ENCODE data around the gene SGK1.

The SGK1 gene

DNA sequence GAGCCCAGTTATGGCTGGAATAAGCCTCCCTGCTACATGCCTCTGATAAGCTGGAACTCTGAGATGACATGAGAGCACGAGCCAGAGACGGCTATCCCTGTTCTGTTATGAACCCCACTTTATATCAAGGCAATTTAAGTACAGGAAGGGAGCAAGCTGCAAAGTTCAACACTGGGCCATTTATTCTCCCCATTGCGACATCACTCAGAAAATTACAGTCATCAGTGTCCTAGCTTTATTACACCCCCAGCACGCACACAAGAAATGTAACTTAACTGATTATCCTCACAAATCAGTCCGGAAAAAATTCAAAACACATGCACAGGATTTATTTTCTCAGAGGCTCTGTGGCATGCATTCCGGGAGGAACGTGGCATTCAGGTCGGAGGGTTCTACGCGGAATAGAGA is 140.2 kb downstream of the SGK1 start:
- Histone ChIP-seq H2AFZ (ENCODE audit: low read depth, low read length) (no peak overlapping the region), H3K36me3 (ENCODE audit: insufficient read depth, low read length) (no peaks in the 10 kb centered on the region), H3K4me3 (ENCODE audit: low read length) (no peak overlapping the region), H3K9me3 (ENCODE audit: low read length) (no peaks in the 10 kb centered on the region), H3K4me1 (ENCODE audit: insufficient read depth, low read length) (peaks cover 11% of the 10 kb centered on the region), H3K27me3 (ENCODE audit: insufficient read depth, low read length) (peaks cover 15% of the 10 kb centered on the region)

GRCh38 chr6:134177236-134177635 is 140.7 kb downstream of the SGK1 start:
- Histone ChIP-seq H2AFZ (ENCODE audit: low read depth, low read length) (no peak overlapping the region), H3K4me3 (ENCODE audit: low read length) (no peak overlapping the region), H3K27me3 (ENCODE audit: insufficient read depth, low read length) (peaks cover 15% of the 10 kb centered on the region), H3K9me3 (ENCODE audit: low read length) (no peaks in the 10 kb centered on the region), H3K36me3 (ENCODE audit: insufficient read depth, low read length) (no peaks in the 10 kb centered on the region), H3K4me1 (ENCODE audit: insufficient read depth, low read length) (peaks cover 11% of the 10 kb centered on the region)

GRCh38 chr6:134176264-134176975 is 141.5 kb downstream of the SGK1 start:
- Histone ChIP-seq H3K9me3 (ENCODE audit: low read length) (no peaks in the 10 kb centered on the region), H2AFZ (ENCODE audit: low read depth, low read length) (peak overlapping the region; percentile 100), H3K36me3 (ENCODE audit: insufficient read depth, low read length) (no peaks in the 10 kb centered on the region), H3K27me3 (ENCODE audit: insufficient read depth, low read length) (peaks cover 15% of the 10 kb centered on the region), H3K4me1 (ENCODE audit: insufficient read depth, low read length) (peaks cover 11% of the 10 kb centered on the region), H3K4me3 (ENCODE audit: low read length) (peak overlapping the region; percentile 51)

GRCh38 chr6:134175532-134176263 is 142.2 kb downstream of the SGK1 start:
- H3K27me3 ChIP-seq (ENCODE audit: insufficient read depth, low read length) = peaks cover 15% of the 10 kb centered on the region
- peak overlapping the region; percentile 51 for H3K4me3 ChIP-seq (ENCODE audit: low read length)
- H3K36me3 ChIP-seq (ENCODE audit: insufficient read depth, low read length) = no peaks in the 10 kb centered on the region
- H2AFZ ChIP-seq (ENCODE audit: low read depth, low read length) = peak overlapping the region; percentile 100
- H3K4me1 ChIP-seq (ENCODE audit: insufficient read depth, low read length) = peaks cover 11% of the 10 kb centered on the region
- H3K9me3 ChIP-seq (ENCODE audit: low read length) = no peaks in the 10 kb centered on the region

DNA sequence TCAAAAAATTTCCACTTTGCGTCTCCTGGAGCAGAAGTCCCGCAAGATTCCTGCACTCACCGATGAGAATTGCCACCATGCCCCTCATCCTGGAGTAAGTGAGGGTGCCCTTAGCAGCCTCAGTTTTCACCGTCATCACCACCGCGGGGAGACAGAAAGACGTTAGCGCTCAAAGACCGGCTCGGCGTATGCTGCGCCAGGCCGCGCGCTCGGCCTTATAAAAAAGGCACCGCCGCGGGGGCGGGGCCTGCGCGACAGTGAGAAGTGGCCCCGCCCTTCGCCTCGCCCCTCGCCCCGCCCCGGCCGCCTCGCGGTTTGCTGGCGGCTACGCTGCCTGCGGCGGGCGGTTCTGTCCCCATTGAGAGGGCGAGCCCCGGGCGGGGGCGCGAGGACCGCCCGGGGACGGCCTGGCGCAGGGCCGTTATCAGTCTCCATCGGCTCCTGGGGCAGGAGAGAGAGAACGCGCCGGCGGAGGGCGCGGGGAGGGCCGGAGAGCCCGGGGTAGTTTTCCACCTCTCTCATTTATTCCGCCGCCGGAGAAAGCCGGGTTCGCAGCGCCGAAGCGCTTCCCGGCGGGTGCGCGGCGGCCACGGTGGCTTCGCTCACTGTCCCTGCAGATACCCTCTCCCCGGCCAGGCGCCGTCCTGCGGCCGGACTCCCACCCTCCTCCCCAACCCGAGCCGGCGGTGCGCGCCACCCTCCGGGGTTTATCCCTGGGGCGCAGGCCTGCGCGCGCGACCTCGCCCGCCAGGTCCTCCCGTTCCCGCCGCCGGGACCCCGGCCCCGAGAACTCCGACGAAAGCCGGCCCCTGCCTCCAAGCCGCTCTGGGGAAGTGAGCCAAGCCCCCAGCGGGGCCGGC is 143.0 kb downstream of the SGK1 start:
- Histone ChIP-seq H2AFZ (ENCODE audit: low read depth, low read length) (peak overlapping the region; percentile 100), H3K27me3 (ENCODE audit: insufficient read depth, low read length) (peaks cover 15% of the 10 kb centered on the region), H3K36me3 (ENCODE audit: insufficient read depth, low read length) (no peaks in the 10 kb centered on the region), H3K9me3 (ENCODE audit: low read length) (no peaks in the 10 kb centered on the region), H3K4me1 (ENCODE audit: insufficient read depth, low read length) (peaks cover 11% of the 10 kb centered on the region), H3K4me3 (ENCODE audit: low read length) (peak overlapping the region; percentile 51)

- H3K4me3 ChIP-seq (ENCODE audit: low read length) = peak overlapping the region; percentile 51
- H3K4me1 ChIP-seq (ENCODE audit: insufficient read depth, low read length) = peaks cover 11% of the 10 kb centered on the region
- H3K36me3 ChIP-seq (ENCODE audit: insufficient read depth, low read length) = no peaks in the 10 kb centered on the region
- peak overlapping the region; percentile 2 for H2AFZ ChIP-seq (ENCODE audit: low read depth, low read length)
- no peaks in the 10 kb centered on the region for H3K9me3 ChIP-seq (ENCODE audit: low read length)
- peaks cover 15% of the 10 kb centered on the region for H3K27me3 ChIP-seq (ENCODE audit: insufficient read depth, low read length)
Observed at GRCh38 chr6:134173936-134174671, 143.8 kb downstream of the SGK1 start.

DNA sequence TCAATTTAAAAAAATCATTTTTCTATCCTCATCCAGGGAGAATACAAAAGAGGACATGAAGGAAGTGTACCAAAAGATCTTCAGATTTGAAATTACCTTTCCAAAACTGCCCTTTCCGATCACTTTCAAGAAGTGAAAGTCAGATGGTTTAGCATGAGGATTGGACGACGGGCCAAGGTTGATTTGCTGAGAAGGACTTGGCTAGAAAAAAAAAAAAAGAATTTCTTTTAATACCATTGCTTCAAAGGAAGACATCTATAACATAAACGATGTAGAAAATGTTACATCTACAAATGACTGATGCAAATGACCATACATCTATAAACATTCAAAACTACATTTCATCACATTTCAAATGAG is 144.6 kb downstream of the SGK1 start:
- H3K36me3 ChIP-seq (ENCODE audit: insufficient read depth, low read length) = no peaks in the 10 kb centered on the region
- no peak overlapping the region for H2AFZ ChIP-seq (ENCODE audit: low read depth, low read length)
- no peak overlapping the region for H3K4me3 ChIP-seq (ENCODE audit: low read length)
- peaks cover 15% of the 10 kb centered on the region for H3K27me3 ChIP-seq (ENCODE audit: insufficient read depth, low read length)
- no peaks in the 10 kb centered on the region for H3K9me3 ChIP-seq (ENCODE audit: low read length)
- H3K4me1 ChIP-seq (ENCODE audit: insufficient read depth, low read length) = peaks cover 11% of the 10 kb centered on the region

GRCh38 chr6:134172706-134173365 is 145.1 kb downstream of the SGK1 start:
- no peak overlapping the region for H3K4me3 ChIP-seq (ENCODE audit: low read length)
- peaks cover 11% of the 10 kb centered on the region for H3K4me1 ChIP-seq (ENCODE audit: insufficient read depth, low read length)
- no peaks in the 10 kb centered on the region for H3K36me3 ChIP-seq (ENCODE audit: insufficient read depth, low read length)
- no peak overlapping the region for H2AFZ ChIP-seq (ENCODE audit: low read depth, low read length)
- H3K27me3 ChIP-seq (ENCODE audit: insufficient read depth, low read length) = peaks cover 13% of the 10 kb centered on the region
- no peaks in the 10 kb centered on the region for H3K9me3 ChIP-seq (ENCODE audit: low read length)

GRCh38 chr6:134172020-134172705 is 145.7 kb downstream of the SGK1 start:
- no peak overlapping the region for H2AFZ ChIP-seq (ENCODE audit: low read depth, low read length)
- H3K27me3 ChIP-seq (ENCODE audit: insufficient read depth, low read length) = peaks cover 7% of the 10 kb centered on the region
- peaks cover 11% of the 10 kb centered on the region for H3K4me1 ChIP-seq (ENCODE audit: insufficient read depth, low read length)
- no peaks in the 10 kb centered on the region for H3K9me3 ChIP-seq (ENCODE audit: low read length)
- no peaks in the 10 kb centered on the region for H3K36me3 ChIP-seq (ENCODE audit: insufficient read depth, low read length)
- H3K4me3 ChIP-seq (ENCODE audit: low read length) = no peak overlapping the region

GRCh38 chr6:134171517-134171916 is 146.4 kb downstream of the SGK1 start:
- H2AFZ ChIP-seq (ENCODE audit: low read depth, low read length) = no peak overlapping the region
- H3K9me3 ChIP-seq (ENCODE audit: low read length) = no peaks in the 10 kb centered on the region
- H3K36me3 ChIP-seq (ENCODE audit: insufficient read depth, low read length) = no peaks in the 10 kb centered on the region
- H3K27me3 ChIP-seq (ENCODE audit: insufficient read depth, low read length) = peaks cover 3% of the 10 kb centered on the region
- H3K4me3 ChIP-seq (ENCODE audit: low read length) = no peak overlapping the region
- H3K4me1 ChIP-seq (ENCODE audit: insufficient read depth, low read length) = peaks cover 11% of the 10 kb centered on the region

GRCh38 chr6:134170844-134171243 is 147.1 kb downstream of the SGK1 start:
- Histone ChIP-seq H2AFZ (ENCODE audit: low read depth, low read length) (no peak overlapping the region), H3K9me3 (ENCODE audit: low read length) (no peaks in the 10 kb centered on the region), H3K4me3 (ENCODE audit: low read length) (no peak overlapping the region), H3K4me1 (ENCODE audit: insufficient read depth, low read length) (peaks cover 8% of the 10 kb centered on the region), H3K36me3 (ENCODE audit: insufficient read depth, low read length) (no peaks in the 10 kb centered on the region), H3K27me3 (ENCODE audit: insufficient read depth, low read length) (no peaks in the 10 kb centered on the region)
